Fibroblast of peridontal ligament (primary cell): Measurements from ENCODE around the gene CBFA2T3.

ENCODE experiments used
- DNase-seq: peaks from one replicate; pipeline ENCODE4 v3.0.0-alpha.2; 2010; ENCODE audit errors: extremely low read depth

The CBFA2T3 gene

DNA sequence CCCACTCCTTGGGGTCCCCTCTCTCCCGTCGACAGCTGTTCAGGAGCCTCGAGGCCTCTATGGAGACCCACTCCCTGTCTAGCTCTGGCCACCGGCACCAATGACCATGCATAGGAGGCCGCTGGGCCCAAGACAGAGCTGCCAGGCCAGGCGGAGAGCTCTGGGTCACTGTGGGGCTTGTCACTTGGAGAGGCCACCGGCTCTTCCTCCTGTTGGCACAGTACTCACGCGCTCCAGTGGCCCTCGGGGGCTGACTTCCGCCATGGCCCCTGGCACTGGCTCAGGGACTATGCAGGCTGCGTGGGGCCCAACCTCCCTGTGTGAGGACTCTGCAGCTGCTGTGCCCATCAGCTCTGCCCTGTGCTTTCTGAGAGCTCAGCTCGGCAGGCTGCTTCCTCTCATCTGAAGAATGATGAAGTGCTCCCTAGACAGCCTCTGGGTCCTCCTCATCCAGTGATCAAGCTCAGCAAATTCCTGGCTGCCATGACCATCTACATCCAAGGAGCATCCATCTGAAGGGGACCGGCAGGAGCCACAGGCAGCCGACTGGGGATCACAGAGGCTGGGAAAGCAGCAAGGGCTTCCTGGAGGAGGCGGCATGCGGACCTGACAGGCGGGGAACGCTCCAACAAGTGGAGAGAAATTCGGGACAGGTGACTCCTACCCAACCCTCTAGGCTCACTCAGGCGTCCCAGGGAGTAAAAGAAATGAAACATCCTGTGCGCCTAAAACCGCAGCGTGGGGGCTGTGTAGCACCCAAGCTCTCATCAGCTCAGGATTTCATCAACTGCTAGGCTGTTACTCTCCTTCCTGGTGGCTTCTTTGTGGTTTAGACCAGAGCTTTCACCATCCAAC, 137.0 kb downstream of the CBFA2T3 start:
- DNase-seq, result no peak

DNA sequence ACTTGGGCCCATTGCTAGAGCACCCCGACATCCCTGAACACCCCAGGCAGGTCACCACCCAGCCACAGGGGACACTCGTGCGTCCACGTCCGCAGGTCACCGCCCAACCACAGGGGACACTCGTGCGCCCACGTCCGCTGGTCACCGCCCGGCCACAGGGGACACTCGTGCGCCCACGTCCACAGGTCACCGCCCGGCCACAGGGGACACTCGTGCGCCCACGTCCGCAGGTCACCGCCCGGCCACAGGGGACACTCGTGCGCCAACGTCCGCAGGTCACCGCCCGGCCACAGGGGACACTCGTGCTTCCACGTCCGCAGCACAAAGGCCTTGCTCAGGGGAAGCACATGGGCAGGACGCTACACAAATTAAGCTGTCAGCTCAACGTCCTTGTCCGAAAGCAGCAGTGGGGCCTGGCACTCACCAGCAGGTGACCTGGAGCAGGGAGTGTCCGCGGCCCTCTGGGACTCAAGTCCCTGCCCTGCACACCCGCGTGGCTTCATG, 137.9 kb downstream of the CBFA2T3 start:
- no peak for DNase-seq

DNA sequence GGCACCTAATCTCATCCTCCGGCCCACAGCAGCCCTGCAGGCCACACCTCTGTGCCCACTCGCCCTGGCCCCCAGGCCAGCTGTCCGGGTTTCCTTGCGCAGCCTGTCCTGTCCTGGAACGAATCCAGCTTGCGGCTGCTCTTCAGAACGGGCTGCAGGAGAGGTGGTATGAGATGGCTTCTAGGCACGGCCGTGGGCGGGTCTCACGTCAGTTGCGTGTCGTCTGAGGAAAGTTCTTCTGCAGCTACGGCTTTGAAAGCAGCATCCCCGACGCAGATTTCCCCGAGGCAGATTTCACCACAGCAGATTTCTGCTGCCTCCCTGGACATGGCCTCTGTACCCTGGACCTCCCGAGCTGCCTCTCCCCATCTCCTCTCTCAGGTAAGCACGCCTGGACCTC, 138.4 kb downstream of the CBFA2T3 start:
- no peak for DNase-seq

DNA sequence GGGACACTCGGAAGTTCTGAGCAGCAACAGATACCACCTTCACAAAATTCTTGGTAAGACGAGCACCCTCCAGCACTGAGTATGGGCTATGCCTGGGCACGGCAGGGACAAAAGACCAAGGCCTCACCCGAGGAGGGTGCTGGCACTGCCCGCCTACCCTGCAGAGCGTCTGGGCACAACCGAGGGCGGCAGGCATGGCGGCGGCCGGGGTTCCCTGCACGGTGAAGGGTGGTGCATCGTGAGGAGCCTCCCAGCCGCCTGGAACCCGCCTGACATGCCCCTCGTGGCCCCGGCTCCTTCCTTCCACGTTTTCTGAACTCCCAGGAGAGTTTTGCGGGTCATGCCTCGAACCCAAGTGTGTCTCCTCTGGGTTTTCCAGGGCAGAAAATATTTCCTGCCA, 139.2 kb downstream of the CBFA2T3 start:
- DNase-seq, result no peak

DNA sequence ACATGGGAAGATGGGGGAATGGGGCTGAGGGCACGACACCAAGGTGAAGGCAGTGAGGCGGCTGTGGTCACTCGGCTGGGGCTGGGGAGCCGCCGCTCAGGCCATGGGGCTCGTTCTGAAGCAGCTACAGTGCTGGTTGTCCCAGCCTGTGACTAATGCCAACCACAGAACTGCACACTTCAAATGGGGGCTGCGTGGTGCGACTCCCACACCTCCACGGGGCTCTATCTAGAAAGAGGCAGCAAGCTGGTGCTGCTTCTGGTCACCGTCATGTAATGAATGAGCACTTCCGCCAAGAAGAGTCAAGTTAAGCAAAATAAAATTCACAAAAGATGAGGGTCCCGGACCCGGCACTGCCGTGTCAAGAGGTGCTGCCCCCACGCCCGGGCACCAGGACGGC, 140.2 kb downstream of the CBFA2T3 start:
- DNase-seq, result no peak

DNA sequence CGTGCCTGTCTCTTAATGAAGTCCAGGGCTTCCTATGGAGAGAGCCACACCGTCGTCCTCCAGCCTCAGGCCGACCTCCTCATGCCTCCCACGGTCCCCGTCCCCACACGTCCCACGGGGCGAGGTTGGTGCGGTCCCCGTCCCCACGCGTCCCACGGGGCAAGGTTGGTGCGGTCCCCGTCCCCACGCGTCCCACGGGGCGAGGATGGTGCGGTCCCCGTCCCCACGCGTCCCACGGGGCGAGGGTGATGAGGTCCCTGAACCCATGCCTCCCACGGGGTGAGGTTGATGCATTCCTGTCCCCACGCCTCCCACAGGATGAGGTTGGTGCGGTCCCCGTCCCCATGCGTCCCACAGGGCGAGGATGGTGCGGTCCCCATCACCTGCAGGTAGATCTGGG, 141.2 kb downstream of the CBFA2T3 start:
- DNase-seq, result no peak

DNA sequence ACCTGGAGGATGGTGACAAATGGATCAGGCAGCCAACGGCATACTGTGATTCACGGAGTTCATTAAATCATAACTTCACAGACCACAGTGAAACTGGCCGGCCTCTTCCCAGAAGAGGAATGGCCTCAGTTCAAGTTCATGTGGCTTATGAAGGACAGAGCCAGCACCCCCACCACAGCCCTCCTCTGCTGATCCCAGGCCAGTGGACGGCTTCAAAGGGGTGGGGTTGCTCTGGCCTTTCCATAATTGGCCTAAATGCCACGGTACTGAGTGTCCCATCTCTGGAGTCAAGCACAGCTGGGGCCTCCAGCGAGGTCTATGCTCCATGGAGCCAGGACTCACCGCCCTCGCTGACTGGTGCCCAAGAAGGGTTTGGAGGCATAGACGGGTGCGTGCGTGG, 141.6 kb downstream of the CBFA2T3 start:
- DNase-seq, result peak; percentile 60

DNA sequence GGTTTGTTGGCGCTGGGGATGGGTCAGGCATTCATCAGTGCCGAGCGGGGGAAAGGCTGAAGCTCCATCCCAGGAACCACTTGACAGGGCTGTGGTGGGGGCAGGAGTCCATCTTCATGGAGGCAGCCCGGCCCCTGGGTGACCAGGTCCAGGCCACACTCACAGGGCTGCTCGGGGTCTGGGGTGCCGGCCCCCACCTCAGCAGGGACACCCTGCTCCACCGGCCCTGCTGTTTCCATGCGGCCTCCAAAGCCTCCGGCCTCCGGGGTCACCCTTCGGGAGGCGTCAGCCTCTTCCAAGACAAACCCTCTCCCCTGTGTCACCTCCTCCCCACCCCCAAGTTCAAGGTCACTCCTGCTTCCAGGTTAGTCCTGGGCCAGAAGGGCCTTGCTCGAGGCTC, 142.3 kb downstream of the CBFA2T3 start:
- DNase-seq, result no peak

DNA sequence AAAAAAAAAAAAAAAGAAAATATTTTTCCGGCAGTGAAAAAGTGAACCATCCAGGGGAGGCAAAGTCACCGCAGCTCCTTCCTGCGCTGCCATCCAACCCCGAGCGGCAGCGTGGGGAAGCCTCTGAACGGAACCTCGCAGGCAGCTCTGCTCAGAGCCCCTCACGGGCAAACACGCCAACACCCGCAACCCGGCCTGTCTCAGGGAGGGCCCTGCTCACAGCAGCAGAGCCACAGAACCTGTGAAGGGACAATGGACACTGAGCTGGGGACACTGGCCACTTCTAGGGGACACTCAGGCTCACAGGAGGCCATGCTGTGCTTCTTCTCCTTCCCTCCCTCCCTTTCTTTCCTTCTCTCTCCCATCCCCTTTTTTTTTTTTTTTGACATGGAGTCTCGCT, 143.9 kb downstream of the CBFA2T3 start:
- DNase-seq, result no peak

DNA sequence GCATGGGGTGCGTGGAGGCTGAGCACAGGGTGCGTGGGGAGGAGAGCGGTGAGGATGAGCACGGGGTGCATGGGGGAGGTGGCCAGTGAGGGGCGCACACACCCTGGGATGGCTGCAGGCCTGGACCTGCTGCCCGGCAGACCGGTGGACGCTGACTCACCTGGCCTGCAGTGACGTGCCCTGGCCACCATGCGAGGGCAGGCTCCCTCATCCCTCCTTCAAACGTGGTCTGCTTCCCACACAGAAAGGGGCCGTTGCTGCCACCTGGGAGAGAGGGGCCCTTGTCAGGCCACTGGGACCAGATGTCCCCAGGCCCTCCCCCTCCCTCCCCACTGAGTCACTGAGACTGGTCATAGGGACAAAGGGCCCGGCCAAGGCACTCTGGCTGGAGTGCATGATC, 145.2 kb downstream of the CBFA2T3 start:
- DNase-seq, result no peak

DNA sequence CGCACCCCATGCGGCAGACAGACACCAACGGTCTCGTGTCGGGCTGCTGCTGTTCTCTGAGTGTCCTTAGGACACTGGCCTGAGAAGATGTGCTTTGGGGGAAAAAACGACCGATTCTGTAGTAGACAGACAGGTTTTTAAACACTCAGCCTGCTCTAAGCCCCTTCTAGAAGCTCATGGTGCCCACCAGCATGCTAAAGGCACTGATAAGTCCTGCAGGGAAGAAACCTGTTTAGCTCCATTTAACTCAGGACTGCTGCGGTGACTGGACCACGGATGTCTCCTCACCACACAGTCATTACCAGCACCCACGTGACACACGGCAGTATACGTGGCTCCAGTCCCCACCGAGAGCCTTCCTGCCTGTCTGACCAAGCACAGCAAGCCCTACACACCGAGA, 146.2 kb downstream of the CBFA2T3 start:
- no peak for DNase-seq

DNA sequence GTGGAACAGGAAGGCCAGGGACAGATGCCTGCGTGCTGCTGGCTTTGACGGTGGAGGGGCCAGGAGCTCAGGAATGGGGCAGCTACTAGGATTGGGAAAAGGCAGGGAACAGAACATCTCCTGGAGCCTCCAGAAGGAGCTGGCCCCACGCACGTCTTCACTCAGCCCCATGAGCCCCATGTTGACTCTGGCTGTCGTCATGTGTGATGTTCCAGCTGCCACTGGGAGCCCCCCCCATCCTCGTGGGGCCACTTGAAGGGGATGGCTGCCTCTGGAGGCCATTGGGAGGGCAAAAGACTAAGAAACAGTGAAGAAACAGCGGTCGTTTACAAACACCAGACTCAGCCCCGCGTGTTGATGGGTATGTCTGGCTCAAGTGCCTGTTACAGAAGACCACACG, 146.7 kb downstream of the CBFA2T3 start:
- no peak for DNase-seq

DNA sequence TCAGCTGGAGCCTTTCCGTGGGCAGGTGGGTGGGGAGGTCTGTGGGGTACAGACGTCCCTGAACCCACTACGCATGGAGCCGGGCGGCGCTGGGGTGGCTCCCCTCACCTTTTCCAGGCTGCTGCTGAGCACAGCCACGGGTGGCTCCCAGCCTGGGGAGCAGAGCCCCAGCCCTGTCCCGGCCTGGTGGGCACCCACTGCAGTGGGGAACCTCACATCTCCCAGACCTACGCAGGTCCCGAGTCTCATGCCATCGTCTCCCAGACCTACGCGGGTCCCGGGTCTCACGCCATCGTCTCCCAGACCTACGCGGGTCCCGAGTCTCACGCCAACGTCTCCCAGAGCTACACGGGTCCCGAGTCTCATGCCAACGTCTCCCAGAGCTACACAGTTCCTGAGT, 148.3 kb downstream of the CBFA2T3 start:
- no peak for DNase-seq

DNA sequence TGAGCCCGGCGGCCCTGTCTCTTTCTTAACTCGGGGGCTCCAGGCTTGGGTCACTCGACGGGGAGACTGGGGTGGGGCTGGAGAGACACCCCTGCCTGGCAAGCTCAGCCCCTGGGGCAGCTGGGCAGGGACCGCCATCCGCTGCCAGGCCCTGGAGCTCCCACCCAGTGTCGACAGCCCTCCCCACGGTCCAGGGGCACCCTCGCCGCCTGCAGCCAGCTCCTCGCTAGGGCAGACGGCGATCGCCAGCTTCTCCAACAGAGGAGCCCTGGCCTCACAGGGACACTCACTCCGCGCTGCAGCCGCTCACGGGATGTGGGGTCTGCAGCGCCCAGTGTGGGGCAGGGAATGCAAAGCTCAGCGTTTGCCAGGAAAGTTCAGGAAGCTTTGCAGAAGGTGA, 149.3 kb downstream of the CBFA2T3 start:
- no peak for DNase-seq

DNA sequence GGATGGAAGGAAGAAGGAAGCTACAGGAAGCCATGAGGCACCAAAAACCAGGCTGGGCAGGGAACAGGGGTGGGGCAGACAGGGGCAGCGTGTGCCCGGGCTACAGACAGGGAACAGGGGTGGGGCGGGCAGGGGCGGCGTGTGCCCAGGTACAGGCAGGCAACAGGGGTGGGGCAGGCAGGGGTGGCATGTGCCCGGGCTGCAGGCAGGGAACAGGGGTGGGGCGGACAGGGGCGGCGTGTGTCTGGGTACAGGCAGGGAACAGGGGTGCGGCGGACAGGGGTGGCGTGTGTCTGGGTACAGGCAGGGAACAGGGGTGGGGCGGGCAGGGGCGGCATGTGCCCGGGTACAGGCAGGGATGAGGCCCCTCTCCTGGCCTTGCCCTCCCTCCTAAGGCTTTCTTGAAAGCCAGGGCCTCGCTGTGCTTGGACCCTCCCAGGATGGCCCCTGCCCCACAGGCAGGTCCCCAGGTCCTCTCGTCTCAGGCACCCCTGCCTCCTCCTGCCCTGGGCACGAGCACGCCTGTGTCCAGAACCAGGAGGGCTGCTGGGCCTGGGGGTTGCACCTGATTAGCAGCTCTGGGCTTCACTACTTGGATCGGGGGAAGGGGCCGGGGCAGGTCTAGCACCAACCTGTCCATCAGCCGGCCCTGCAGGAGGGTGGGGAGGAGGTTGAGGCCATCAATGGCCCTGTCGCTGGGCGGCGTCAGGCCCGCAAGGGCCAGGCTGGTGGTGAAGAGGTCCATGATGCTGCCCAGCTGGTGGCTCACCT, 150.8 kb downstream of the CBFA2T3 start:
- no peak for DNase-seq

DNA sequence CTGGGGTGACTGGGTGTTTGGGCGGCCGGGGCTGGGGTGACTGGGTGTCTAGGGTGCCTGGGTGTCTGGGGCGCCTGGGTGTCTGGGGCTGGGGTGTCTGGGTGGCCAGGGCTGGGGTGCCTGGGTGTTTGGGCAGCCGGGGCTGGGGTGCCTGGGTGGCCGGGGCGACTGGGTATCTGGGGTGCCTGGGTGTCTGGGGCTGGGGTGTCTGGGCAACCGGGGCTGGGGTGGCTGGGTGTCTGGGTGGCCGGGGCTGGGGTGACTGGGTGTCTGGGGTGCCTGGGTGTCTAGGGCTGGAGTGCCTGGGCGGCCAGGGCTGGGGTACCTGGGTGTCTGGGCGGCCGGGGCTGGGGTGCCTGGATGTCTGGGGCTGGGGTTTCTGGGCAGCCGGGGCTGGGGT, 151.9 kb downstream of the CBFA2T3 start:
- DNase-seq, result no peak
